CD4-positive, alpha-beta memory T cell (primary cell): ENCODE measurements around the gene MOB2. TPM values are rescaled to one million over a fixed set of nuclear protein-coding genes. Genes with fewer than 3 reads are reported as not detected.
"Not testable (repeated sequence)": the region's sequence is repeated elsewhere in the genome, so short reads cannot be mapped to it uniquely, and the experiment has no call there.

Experiments used
- CTCF ChIA-PET: fragments of 350-600 bp; sonication (Branson Sonifier 250); formaldehyde crosslinking; loops from one replicate; lab custom pipeline; 2021; ENCODE audit warnings: inconsistent platforms; ENCODE audit not compliant: partially characterized antibody; lab: Charles Lee
- POLR2A ChIA-PET: fragments of 350-600 bp; sonication (Branson Sonifier 250); formaldehyde crosslinking; loops from one replicate; lab custom pipeline; 2021; ENCODE audit not compliant: partially characterized antibody; lab: Charles Lee
- DNase-seq, 5 donors: peaks; one replicate each; pipeline versions ENCODE4 v3.0.0 to v3.0.0-alpha.2; 2020 to 2022; ENCODE audit warnings: mixed read lengths in 1 of 5
- H3K27ac ChIP-seq: one replicate; pipeline ENCODE4 v1.7.0; 2013; ENCODE audit warnings: low read depth, low read length
- H3K27me3 ChIP-seq: 2 replicates; pipeline ENCODE4 v1.7.0; 2013; ENCODE audit warnings: mild to moderate bottlenecking, low read length, moderate library complexity; ENCODE audit not compliant: insufficient read depth
- H3K36me3 ChIP-seq: 2 replicates; pipeline ENCODE4 v1.7.0; 2013; ENCODE audit warnings: mild to moderate bottlenecking, low read length, moderate library complexity; ENCODE audit not compliant: insufficient read depth
- H3K4me1 ChIP-seq: 2 replicates; pipeline ENCODE4 v1.7.0; 2013; ENCODE audit warnings: mild to moderate bottlenecking, low read length, moderate library complexity; ENCODE audit not compliant: insufficient read depth
- H3K4me3 ChIP-seq, 2 donors: one replicate each; pipeline ENCODE4 v1.7.0; 2013; ENCODE audit warnings: low read length in 2 of 2, mild to moderate bottlenecking in 1 of 2
- H3K9me3 ChIP-seq, 2 donors: one replicate each; pipeline ENCODE4 v1.7.0; 2013; ENCODE audit warnings: low read length in 2 of 2, control low read depth in 1 of 2; ENCODE audit not compliant: control insufficient read depth in 1 of 2
- H3K27ac Mint-ChIP-seq, 7 donors: one replicate each; pipeline ENCODE4 v1.8.0; 2020 to 2021; ENCODE audit warnings: mixed read lengths in 7 of 7, mild to moderate bottlenecking in 6 of 7, inconsistent platforms in 3 of 7, moderate library complexity in 3 of 7
- H3K27me3 Mint-ChIP-seq, 2 donors: one replicate each; pipeline ENCODE4 v1.8.0; 2020 to 2021; ENCODE audit warnings: mixed read lengths in 2 of 2
- H3K36me3 Mint-ChIP-seq, 2 donors: one replicate each; pipeline ENCODE4 v1.8.0; 2020 to 2021; ENCODE audit warnings: mixed read lengths in 2 of 2, inconsistent platforms in 1 of 2, mild to moderate bottlenecking in 1 of 2
- H3K4me1 Mint-ChIP-seq, 4 donors: one replicate each; pipeline ENCODE4 v1.8.0; 2020 to 2021; ENCODE audit warnings: mixed read lengths in 4 of 4, mild to moderate bottlenecking in 1 of 4
- H3K4me3 Mint-ChIP-seq, 8 donors: one replicate each; pipeline ENCODE4 v1.8.0; 2020 to 2021; ENCODE audit warnings: mixed read lengths in 8 of 8, mild to moderate bottlenecking in 7 of 8, moderate library complexity in 6 of 8, inconsistent platforms in 3 of 8
- H3K9me3 Mint-ChIP-seq, 8 donors: one replicate each; pipeline ENCODE4 v1.8.0; 2020 to 2021; ENCODE audit warnings: mixed read lengths in 8 of 8, mild to moderate bottlenecking in 5 of 8, inconsistent platforms in 3 of 8, moderate library complexity in 1 of 8
- intact Hi-C: fragments of 100-400 bp; cut with micrococcal nuclease; formaldehyde crosslinking; loops from one replicate; pipeline ENCODE4 v1.15.1; 2023
- polyA plus RNA-seq, 2 donors: library from polyadenylated mRNA; unstranded; fragments of 300-500 nt; fragmentation: Illumina TruSeq; gene quantifications; one replicate each; pipeline ENCODE4 v1.2.3, GENCODE V29; 2021
- total RNA-seq, 2 experiments: library from RNA; stranded (reverse); gene quantifications; one replicate each; pipeline ENCODE4 v1.2.3, GENCODE V29; 2021

Gene MOB2
- total and polyA plus RNA-seq, 4 experiments from 2014 or later: 48.8 to 74.1 (median 70.1) TPM

DNA sequence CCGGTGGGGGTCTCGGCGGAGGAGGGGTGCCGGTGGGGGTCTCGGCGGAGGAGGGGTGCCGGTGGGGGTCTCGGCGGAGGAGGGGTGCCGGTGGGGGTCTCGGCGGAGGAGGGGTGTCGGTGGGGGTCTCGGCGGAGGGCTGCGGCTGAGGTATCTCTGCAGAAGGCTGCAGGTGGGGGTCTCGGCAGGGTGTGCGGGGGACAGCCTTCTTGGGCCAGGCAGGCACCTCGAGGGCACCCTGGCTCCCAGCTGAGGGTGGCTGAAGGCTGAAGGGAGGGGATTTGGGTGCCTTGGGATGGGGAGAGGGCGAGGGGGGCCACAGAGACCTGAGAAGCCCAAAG, 51.1 kb downstream of the MOB2 start:
- not testable (repeated sequence) for H3K36me3 Mint-ChIP-seq

DNA sequence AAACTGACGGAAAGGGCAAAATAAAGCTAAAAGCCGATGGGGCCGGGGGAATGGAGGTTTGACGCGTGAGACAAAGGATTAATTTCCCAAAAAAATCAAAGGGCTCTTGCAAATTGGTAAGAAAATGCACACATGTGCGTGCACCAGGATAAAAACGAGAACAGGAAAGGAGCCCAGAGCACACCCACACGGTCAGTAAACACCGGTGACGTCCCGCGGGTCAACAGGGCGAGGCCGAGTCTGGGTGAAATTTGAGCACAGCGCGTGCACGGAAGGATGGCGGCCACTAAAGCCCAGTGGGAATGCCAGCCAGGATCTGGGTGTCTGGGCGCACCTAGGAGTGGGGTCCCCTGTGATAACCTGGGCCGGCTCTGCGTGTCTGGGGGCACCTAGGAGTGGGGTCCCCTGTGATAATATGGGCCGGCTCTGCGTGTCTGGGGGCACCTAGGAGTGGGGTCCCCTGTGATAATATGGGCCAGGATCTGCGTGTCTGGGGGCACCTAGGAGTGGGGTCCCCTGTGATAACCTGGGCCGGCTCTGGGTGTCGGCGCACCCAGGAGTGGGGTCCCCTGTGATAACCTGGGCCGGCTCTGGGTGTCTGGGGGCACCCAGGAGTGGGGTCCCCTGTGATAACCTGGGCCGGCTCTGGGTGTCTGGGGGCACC, 52.5 kb downstream of the MOB2 start:
- intact Hi-C loops: no loop called here
- peaks cover 0 to 3% (median 0%) of the 10 kb centered on the region in 8 donors for H3K9me3 Mint-ChIP-seq
- no peak overlapping the region for H3K27ac ChIP-seq
- H3K9me3 ChIP-seq: no peaks in the 10 kb centered on the region
- DNase-seq: no peak
- H3K36me3 Mint-ChIP-seq: no peaks in the 10 kb centered on the region
- no peak overlapping the region for H3K4me3 Mint-ChIP-seq
- peaks cover 0 to under 1% (median 0%) of the 10 kb centered on the region in 4 donors for H3K4me1 Mint-ChIP-seq
- ChIA-PET POLR2A (no interaction called here), CTCF (no interaction called here)
- no peak overlapping the region for H3K27ac Mint-ChIP-seq
- no peaks in the 10 kb centered on the region for H3K4me1 ChIP-seq
- no peak overlapping the region for H3K4me3 ChIP-seq
- H3K27me3 Mint-ChIP-seq: no peaks in the 10 kb centered on the region
- no peaks in the 10 kb centered on the region for H3K27me3 ChIP-seq
- no peaks in the 10 kb centered on the region for H3K36me3 ChIP-seq

More for the DNA sequence above, 51.1 kb downstream of the MOB2 start:
- H3K36me3 ChIP-seq, H3K27me3 ChIP-seq, DNase-seq, POLR2A ChIA-PET, H3K4me1 ChIP-seq, H3K27me3 Mint-ChIP-seq, H3K4me3 ChIP-seq, intact Hi-C loops, CTCF ChIA-PET, H3K27ac ChIP-seq, H3K4me3 Mint-ChIP-seq, H3K4me1 Mint-ChIP-seq, H3K9me3 ChIP-seq, H3K9me3 Mint-ChIP-seq, H3K27ac Mint-ChIP-seq: not testable (repeated sequence)

DNA sequence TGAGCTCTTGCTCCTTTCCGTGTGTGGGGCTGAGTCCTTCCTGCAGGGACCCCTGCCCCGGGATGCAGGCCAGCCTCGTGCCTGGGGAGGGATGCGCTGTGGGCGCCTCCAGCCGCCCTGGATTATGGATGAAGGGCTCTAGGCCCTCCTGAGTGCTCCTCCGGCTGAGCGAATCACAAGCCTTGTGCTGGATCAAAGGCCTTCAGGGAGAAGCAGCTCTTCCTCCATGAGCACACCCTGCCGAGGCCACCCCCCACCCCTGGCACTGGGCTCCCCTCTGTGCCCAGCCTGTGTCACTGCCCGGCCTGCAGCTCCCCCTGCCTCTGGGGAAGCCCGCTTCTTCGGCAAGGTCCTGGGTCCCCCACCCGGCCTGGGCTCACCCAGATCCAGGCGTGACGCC, 53.0 kb downstream of the MOB2 start:
- Histone ChIP-seq H3K27ac (no peak overlapping the region), H3K27me3 (no peaks in the 10 kb centered on the region), H3K4me1 (no peaks in the 10 kb centered on the region), H3K9me3 (no peaks in the 10 kb centered on the region), H3K36me3 (no peaks in the 10 kb centered on the region), H3K4me3 (no peak overlapping the region)
- peaks cover 0 to 3% (median 0%) of the 10 kb centered on the region in 8 donors for H3K9me3 Mint-ChIP-seq
- H3K36me3 Mint-ChIP-seq: no peaks in the 10 kb centered on the region
- H3K27ac Mint-ChIP-seq: no peak overlapping the region
- DNase-seq: no peak
- POLR2A ChIA-PET: no interaction called here
- CTCF ChIA-PET: no interaction called here
- H3K4me1 Mint-ChIP-seq: peaks cover 0 to 3% (median 0%) of the 10 kb centered on the region in 4 donors
- H3K4me3 Mint-ChIP-seq: no peak overlapping the region
- intact Hi-C loops: no loop called here
- H3K27me3 Mint-ChIP-seq: no peaks in the 10 kb centered on the region

DNA sequence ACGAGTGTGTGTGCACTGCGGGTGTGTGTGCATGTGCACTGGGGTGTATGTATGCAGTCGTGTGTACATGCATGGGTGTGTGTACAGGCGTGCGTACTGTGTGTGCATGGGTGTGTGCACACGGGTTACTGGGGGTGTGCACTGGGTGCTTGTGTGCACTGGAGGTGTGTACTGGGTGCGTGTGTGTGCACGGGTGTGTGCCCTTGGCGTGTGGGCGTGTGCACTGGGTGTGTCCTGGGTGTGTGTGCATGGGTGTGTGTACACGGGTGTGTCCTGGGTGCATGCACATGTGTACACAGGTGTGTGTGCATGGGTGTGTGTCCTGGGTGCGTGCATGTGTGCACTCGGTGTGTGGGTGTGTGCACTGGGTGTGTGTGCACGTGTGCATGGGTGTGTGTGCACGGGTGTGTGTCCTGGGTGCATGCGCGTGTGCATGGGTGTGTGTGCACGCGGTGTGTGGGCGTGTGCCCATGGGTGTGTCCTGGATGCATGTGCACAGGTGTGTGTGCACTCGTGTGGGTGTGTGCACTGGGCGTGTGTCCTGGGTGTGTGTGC, 57.7 kb downstream of the MOB2 start:
- ChIA-PET CTCF (no interaction called here), POLR2A (no interaction called here)
- Mint-ChIP-seq H3K36me3 (no peaks in the 10 kb centered on the region), H3K27ac (no peak overlapping the region), H3K4me3 (no peak overlapping the region), H3K4me1 (peaks cover 0 to 3% (median 0%) of the 10 kb centered on the region in 4 donors), H3K27me3 (no peaks in the 10 kb centered on the region), H3K9me3 (no peaks in the 10 kb centered on the region)
- no peaks in the 10 kb centered on the region for H3K36me3 ChIP-seq
- no peaks in the 10 kb centered on the region for H3K9me3 ChIP-seq
- intact Hi-C loops: no loop called here
- DNase-seq: no peak
- H3K27ac ChIP-seq: no peak overlapping the region
- H3K4me1 ChIP-seq: no peaks in the 10 kb centered on the region
- no peak overlapping the region for H3K4me3 ChIP-seq
- no peaks in the 10 kb centered on the region for H3K27me3 ChIP-seq

DNA sequence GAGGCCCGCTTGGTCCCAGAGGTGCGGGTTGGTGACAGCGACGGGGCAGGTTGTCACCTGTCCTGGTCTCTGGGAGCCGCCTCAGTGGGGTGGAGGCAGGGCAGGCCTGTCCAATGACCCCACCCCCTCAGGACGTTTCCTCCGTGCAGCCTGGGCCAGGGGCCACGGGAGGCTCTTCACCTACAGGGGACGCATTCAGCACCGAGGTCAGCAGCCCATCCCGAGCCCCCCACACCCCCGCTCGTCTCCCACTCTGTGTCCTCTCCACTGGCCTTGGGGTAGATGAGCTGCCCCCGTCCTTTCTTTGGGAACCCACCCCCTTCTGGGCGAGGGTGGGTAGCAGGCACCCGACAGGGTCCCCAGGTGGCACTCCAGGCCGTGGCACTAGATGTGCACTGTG, 61.1 kb downstream of the MOB2 start:
- CTCF ChIA-PET: no interaction called here
- no peaks in the 10 kb centered on the region for H3K27me3 ChIP-seq
- no peak overlapping the region for H3K4me3 ChIP-seq
- no peak overlapping the region for H3K27ac ChIP-seq
- H3K36me3 Mint-ChIP-seq: no peaks in the 10 kb centered on the region
- H3K36me3 ChIP-seq: no peaks in the 10 kb centered on the region
- no peak overlapping the region for H3K27ac Mint-ChIP-seq
- H3K4me1 Mint-ChIP-seq: peaks cover 0 to 3% (median 0%) of the 10 kb centered on the region in 4 donors
- peaks cover 0 to 2% (median 0%) of the 10 kb centered on the region in 8 donors for H3K9me3 Mint-ChIP-seq
- POLR2A ChIA-PET: no interaction called here
- H3K4me1 ChIP-seq: no peaks in the 10 kb centered on the region
- H3K9me3 ChIP-seq: no peaks in the 10 kb centered on the region
- no peak overlapping the region for H3K4me3 Mint-ChIP-seq
- no peaks in the 10 kb centered on the region for H3K27me3 Mint-ChIP-seq
- intact Hi-C loops: no loop called here
- no peak for DNase-seq

DNA sequence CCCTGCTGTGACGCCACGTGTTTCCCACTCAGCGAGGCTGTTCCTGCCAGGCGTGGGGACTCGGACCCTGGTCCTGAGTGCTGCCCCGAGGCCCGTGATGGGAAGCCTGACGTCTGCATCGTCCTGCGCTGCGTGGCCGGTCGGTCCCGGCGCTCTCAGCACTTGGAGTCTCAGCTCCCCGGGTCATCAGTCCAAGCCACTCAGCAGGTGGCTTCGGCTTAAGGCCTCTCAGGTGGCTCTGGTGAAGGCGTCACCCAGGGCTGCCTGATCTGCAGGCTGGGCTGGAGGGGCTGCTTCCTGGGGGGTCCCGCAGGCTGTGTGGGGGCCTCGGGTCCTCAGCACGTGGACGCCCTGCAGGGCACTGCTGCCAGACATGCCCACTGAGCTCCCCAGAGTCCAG, 61.6 kb downstream of the MOB2 start:
- Histone ChIP-seq H3K27ac (no peak overlapping the region), H3K4me1 (no peaks in the 10 kb centered on the region), H3K36me3 (no peaks in the 10 kb centered on the region), H3K27me3 (no peaks in the 10 kb centered on the region), H3K9me3 (no peaks in the 10 kb centered on the region), H3K4me3 (no peak overlapping the region)
- ChIA-PET CTCF (no interaction called here), POLR2A (no interaction called here)
- peaks cover 0 to 2% (median 0%) of the 10 kb centered on the region in 8 donors for H3K9me3 Mint-ChIP-seq
- no peak for DNase-seq
- H3K27me3 Mint-ChIP-seq: no peaks in the 10 kb centered on the region
- no peak overlapping the region for H3K4me3 Mint-ChIP-seq
- no peak overlapping the region for H3K27ac Mint-ChIP-seq
- H3K36me3 Mint-ChIP-seq: no peaks in the 10 kb centered on the region
- intact Hi-C loops: no loop called here
- peaks cover 0 to 3% (median 0%) of the 10 kb centered on the region in 4 donors for H3K4me1 Mint-ChIP-seq

DNA sequence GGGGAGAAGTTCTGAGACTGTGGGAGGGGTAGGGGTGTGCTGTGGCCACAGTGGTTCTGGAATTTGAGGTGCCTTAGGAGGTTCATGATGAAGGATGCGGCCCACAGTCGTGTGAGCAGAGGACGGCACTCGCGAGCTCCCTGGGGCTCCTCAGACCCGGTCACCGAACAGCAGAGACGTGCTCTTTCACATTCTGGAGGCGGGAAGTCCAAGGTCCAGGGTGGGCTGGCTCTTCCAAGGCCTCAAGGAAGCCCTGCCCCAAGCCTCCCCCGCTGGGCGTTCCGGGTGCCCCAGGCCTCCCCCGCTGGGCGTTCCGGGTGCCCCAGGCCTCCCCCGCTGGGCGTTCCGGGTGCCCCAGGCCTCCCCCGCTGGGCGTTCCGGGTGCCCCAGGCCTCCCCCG, 63.2 kb downstream of the MOB2 start:
- CTCF ChIA-PET: not testable (repeated sequence)
- H3K9me3 Mint-ChIP-seq: peaks cover 0 to 16% (median 12%) of the 10 kb centered on the region in 8 donors

More for the DNA sequence above, 63.2 kb downstream of the MOB2 start:
- H3K36me3 Mint-ChIP-seq, H3K4me1 Mint-ChIP-seq, H3K4me1 ChIP-seq, DNase-seq, H3K27ac ChIP-seq, H3K9me3 ChIP-seq, POLR2A ChIA-PET, H3K4me3 Mint-ChIP-seq, H3K27me3 Mint-ChIP-seq, H3K27ac Mint-ChIP-seq, H3K4me3 ChIP-seq, H3K27me3 ChIP-seq, intact Hi-C loops, H3K36me3 ChIP-seq: not testable (repeated sequence)
